ACC112 (cell line): ENCODE results near the gene LGALS3BP.
A peak's percentile ranks its signal among the peaks of the same experiment; 100 is the strongest.

Experiments
- H2AFZ ChIP-seq: fragments of 200-600 bp; sonication (generic); one replicate; pipeline ENCODE4 v1.6.0; 2017; ENCODE audit warnings: antibody characterized with exemption, low read length; ENCODE audit not compliant: unreplicated experiment
- H3K27ac ChIP-seq: fragments of 200-600 bp; sonication (generic); 2 replicates; pipeline ENCODE4 v1.5.1; 2014; ENCODE audit warnings: low read depth, mild to moderate bottlenecking, antibody characterized with exemption, low read length, moderate library complexity
- H3K27me3 ChIP-seq: fragments of 200-600 bp; sonication (generic); 2 replicates; pipeline ENCODE4 v1.6.1; 2014; ENCODE audit warnings: mild to moderate bottlenecking, antibody characterized with exemption, low read length, moderate library complexity, mixed read lengths; ENCODE audit not compliant: insufficient read depth
- H3K36me3 ChIP-seq: fragments of 200-600 bp; sonication (generic); 2 replicates; pipeline ENCODE4 v1.6.1; 2016; ENCODE audit warnings: mild to moderate bottlenecking, antibody characterized with exemption, low read length, moderate library complexity, mixed read lengths; ENCODE audit not compliant: insufficient read depth
- H3K4me1 ChIP-seq: fragments of 200-600 bp; sonication (generic); one replicate; pipeline ENCODE4 v1.6.1; 2016; ENCODE audit warnings: low read length, mixed read lengths; ENCODE audit not compliant: insufficient read depth, unreplicated experiment, control insufficient read depth
- H3K4me3 ChIP-seq: fragments of 200-600 bp; sonication (generic); 2 replicates; pipeline ENCODE4 v1.5.1; 2014; ENCODE audit warnings: mild to moderate bottlenecking, low read depth, low read length
- H3K79me2 ChIP-seq: fragments of 200-600 bp; sonication (generic); one replicate; pipeline ENCODE4 v1.6.0; 2016; ENCODE audit warnings: low read length; ENCODE audit not compliant: control insufficient read depth, unreplicated experiment, insufficient read depth

Gene LGALS3BP

GRCh38 chr17:78976907-78977680, 2.6 kb downstream of the LGALS3BP start:
- Histone ChIP-seq H3K27me3 (no peaks in the 10 kb centered on the region), H2AFZ (no peak overlapping the region), H3K36me3 (peaks cover 9% of the 10 kb centered on the region; the same call in 1 of the 2 replicates), H3K4me1 (peaks cover 43% of the 10 kb centered on the region), H3K79me2 (peaks cover 46% of the 10 kb centered on the region), H3K27ac (no peak overlapping the region), H3K4me3 (peak overlapping the region; percentile 92)

GRCh38 chr17:78974635-78975591, 4.8 kb downstream of the LGALS3BP start:
- peaks cover 17% of the 10 kb centered on the region; the same call in 1 of the 2 replicates for H3K36me3 ChIP-seq
- H2AFZ ChIP-seq, result no peak overlapping the region
- peaks cover 44% of the 10 kb centered on the region for H3K4me1 ChIP-seq
- H3K4me3 ChIP-seq, result no peak overlapping the region; the same call in 1 of the 2 replicates
- no peaks in the 10 kb centered on the region for H3K27me3 ChIP-seq
- peak overlapping the region; percentile 46 for H3K27ac ChIP-seq
- peaks cover 64% of the 10 kb centered on the region for H3K79me2 ChIP-seq

- Histone ChIP-seq H3K79me2 (peaks cover 57% of the 10 kb centered on the region), H2AFZ (no peak overlapping the region), H3K36me3 (peaks cover 17% of the 10 kb centered on the region; the same call in 1 of the 2 replicates), H3K27ac (no peak overlapping the region), H3K4me1 (peaks cover 44% of the 10 kb centered on the region), H3K4me3 (no peak overlapping the region), H3K27me3 (no peaks in the 10 kb centered on the region)
These were observed 5.8 kb downstream of the LGALS3BP start for GRCh38 chr17:78973792-78974520.

GRCh38 chr17:78973196-78973595, 6.5 kb downstream of the LGALS3BP start:
- Histone ChIP-seq H3K27me3 (no peaks in the 10 kb centered on the region), H3K4me3 (no peak overlapping the region), H3K27ac (no peak overlapping the region), H3K4me1 (peaks cover 39% of the 10 kb centered on the region), H3K36me3 (peaks cover 17% of the 10 kb centered on the region; the same call in 1 of the 2 replicates), H3K79me2 (peaks cover 51% of the 10 kb centered on the region), H2AFZ (no peak overlapping the region)

GRCh38 chr17:78972507-78973105, 7.1 kb downstream of the LGALS3BP start:
- H3K27me3 ChIP-seq, result no peaks in the 10 kb centered on the region
- no peak overlapping the region for H3K27ac ChIP-seq
- H3K79me2 ChIP-seq, result peaks cover 45% of the 10 kb centered on the region
- peaks cover 33% of the 10 kb centered on the region for H3K4me1 ChIP-seq
- peaks cover 17% of the 10 kb centered on the region; the same call in 1 of the 2 replicates for H3K36me3 ChIP-seq
- no peak overlapping the region for H3K4me3 ChIP-seq
- H2AFZ ChIP-seq, result no peak overlapping the region

GRCh38 chr17:78971756-78972506, 7.8 kb downstream of the LGALS3BP start:
- no peak overlapping the region for H2AFZ ChIP-seq
- peaks cover 17% of the 10 kb centered on the region; the same call in 1 of the 2 replicates for H3K36me3 ChIP-seq
- H3K4me1 ChIP-seq, result peaks cover 27% of the 10 kb centered on the region
- H3K79me2 ChIP-seq, result peaks cover 38% of the 10 kb centered on the region
- no peak overlapping the region for H3K4me3 ChIP-seq
- no peak overlapping the region for H3K27ac ChIP-seq
- no peaks in the 10 kb centered on the region for H3K27me3 ChIP-seq

GRCh38 chr17:78970834-78971755, 8.6 kb downstream of the LGALS3BP start:
- peaks cover 30% of the 10 kb centered on the region for H3K79me2 ChIP-seq
- no peak overlapping the region for H3K4me3 ChIP-seq
- no peaks in the 10 kb centered on the region for H3K27me3 ChIP-seq
- H3K27ac ChIP-seq, result no peak overlapping the region
- peaks cover 17% of the 10 kb centered on the region; the same call in 1 of the 2 replicates for H3K36me3 ChIP-seq
- H3K4me1 ChIP-seq, result peaks cover 19% of the 10 kb centered on the region
- H2AFZ ChIP-seq, result no peak overlapping the region

GRCh38 chr17:78969865-78970264, 9.9 kb downstream of the LGALS3BP start:
- H2AFZ ChIP-seq, result no peak overlapping the region
- H3K4me1 ChIP-seq, result peaks cover 10% of the 10 kb centered on the region
- H3K79me2 ChIP-seq, result peaks cover 26% of the 10 kb centered on the region
- no peaks in the 10 kb centered on the region for H3K27me3 ChIP-seq
- H3K27ac ChIP-seq, result no peak overlapping the region
- peaks cover 14% of the 10 kb centered on the region; the same call in 1 of the 2 replicates for H3K36me3 ChIP-seq
- H3K4me3 ChIP-seq, result no peak overlapping the region
